ENCODE measurements around the gene MYLK4. TPM values are rescaled to one million over a fixed set of nuclear protein-coding genes. Genes with fewer than 3 reads are reported as not detected.

Gene MYLK4
- total and polyA plus RNA-seq, 2 of the 13 experiments (the other 11 are each of a cell fraction or from before 2014, with no cell fraction given) = 0.26 to 0.29 TPM

DNA sequence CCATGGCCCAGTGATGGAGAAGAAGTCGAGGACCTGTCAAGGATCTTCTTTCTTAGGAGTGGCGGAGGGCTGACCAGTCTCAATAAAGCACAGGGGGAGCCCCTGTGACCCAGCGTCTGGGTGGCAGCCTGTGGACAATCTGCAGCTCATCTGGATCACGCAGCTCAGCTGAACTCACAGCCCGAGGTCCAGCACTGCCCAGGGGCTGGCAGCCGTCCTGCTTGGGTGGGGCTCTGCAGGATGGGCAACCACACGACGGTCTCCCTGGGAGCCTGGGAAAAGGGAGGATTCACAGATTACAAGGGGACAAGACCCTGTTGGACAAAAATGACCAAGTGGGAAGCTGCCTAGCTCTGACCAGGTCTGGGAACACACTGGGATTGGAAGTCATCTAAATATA, 110.8 kb downstream of the MYLK4 start (continued):
- TF ChIP-seq ZNF318 (CRISPR knock-in tag; IDR thresholded peaks at IDR 0.05) = no peak
- no peak for TF ChIP-seq MXD4 (CRISPR knock-in tag; IDR thresholded peaks at IDR 0.05)

DNA sequence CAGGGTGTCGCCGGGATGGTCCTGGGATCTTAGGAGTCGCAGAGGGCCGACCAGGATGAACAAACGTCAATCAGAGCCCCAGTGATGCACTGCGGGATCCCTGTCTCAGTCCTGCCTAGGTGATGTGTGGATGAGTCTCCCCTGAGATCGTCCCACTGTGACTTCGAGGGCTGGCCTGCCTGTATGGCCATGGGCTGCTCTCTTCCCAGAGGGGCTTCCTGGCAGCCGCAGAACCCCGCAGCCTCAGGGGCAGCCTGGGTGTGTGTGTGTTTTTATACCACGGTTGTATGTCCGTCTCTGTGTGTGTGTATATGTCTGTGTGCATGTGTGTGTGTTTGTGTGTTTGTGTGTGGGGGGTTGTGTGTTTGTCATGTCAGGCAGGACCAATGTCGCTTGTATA, 111.6 kb downstream of the MYLK4 start:
- H3K27me3 ChIP-seq (ENCODE audit: control insufficient read depth in 1 of 2, insufficient read depth in 2 of 2, low read length in 2 of 2) = peaks cover 1 to 74% of the 10 kb centered on the region in 2 experiments
- no peaks in the 10 kb centered on the region for H3K79me2 ChIP-seq (ENCODE audit: insufficient read depth, low read length)
- ATAC-seq = no peak
- H4K20me1 ChIP-seq (ENCODE audit: insufficient read depth, low read length) = no peaks in the 10 kb centered on the region
- no peak for DNase-seq (ENCODE audit: low spot score)
- no peak for TF ChIP-seq KLF6 (CRISPR knock-in tag; IDR thresholded peaks at IDR 0.05)
- TF ChIP-seq SP4 (CRISPR knock-in tag; IDR thresholded peaks at IDR 0.05) = no peak
- TF ChIP-seq SP140L (CRISPR knock-in tag; IDR thresholded peaks at IDR 0.05; ENCODE audit: borderline replicate concordance) = no peak
- TF ChIP-seq ZNF577 (CRISPR knock-in tag; IDR thresholded peaks at IDR 0.05; ENCODE audit: borderline replicate concordance, low read depth) = no peak
- TF ChIP-seq POLR2A (IDR thresholded peaks at IDR 0.05; ENCODE audit: insufficient read depth in 1 of 2, low read depth in 2 of 2, low read length in 2 of 2) = no peak
- no peak for TF ChIP-seq NFKB2 (CRISPR knock-in tag; IDR thresholded peaks at IDR 0.05; ENCODE audit: borderline replicate concordance)
- no peak for TF ChIP-seq ZSCAN20 (CRISPR knock-in tag; IDR thresholded peaks at IDR 0.05; ENCODE audit: borderline replicate concordance)
- no peak for TF ChIP-seq FOSL1 (CRISPR knock-in tag; IDR thresholded peaks at IDR 0.05; ENCODE audit: borderline replicate concordance)
- TF ChIP-seq ZNF564 (CRISPR knock-in tag; IDR thresholded peaks at IDR 0.05) = no peak
- TF ChIP-seq ZFP90 (CRISPR knock-in tag; IDR thresholded peaks at IDR 0.05; ENCODE audit: borderline replicate concordance) = no peak
- TF ChIP-seq ZNF580 (CRISPR knock-in tag; IDR thresholded peaks at IDR 0.05; ENCODE audit: borderline replicate concordance, low read depth) = no peak
- no peak for TF ChIP-seq AHR (CRISPR knock-in tag; IDR thresholded peaks at IDR 0.05)
- TF ChIP-seq ZBTB8A (CRISPR knock-in tag; IDR thresholded peaks at IDR 0.05; ENCODE audit: borderline replicate concordance, low read depth) = no peak
- TF ChIP-seq ZNF569 (CRISPR knock-in tag; IDR thresholded peaks at IDR 0.05; ENCODE audit: borderline replicate concordance) = no peak
- intact Hi-C loops (cut with micrococcal nuclease; ENCODE audit: unreplicated experiment) (loop anchor here (10.0 kb wide), 1 partner anchor 56 kb away; no protein-coding TSS in a partner anchor), in situ Hi-C loops (cut with HindIII; ENCODE audit: extremely low pct_ligation_motif_present, low pct_unique_long_range_greater_than_20kb) (loop anchor here (10.0 kb wide), 1 partner anchor 434 kb away; no protein-coding TSS in a partner anchor)
- 38% methylated on average over 9 of the region's 13 CpGs for WGBS (ENCODE audit: low lambda C conversion rate)
- H2AFZ ChIP-seq (ENCODE audit: low read length) = no peak overlapping the region
- no TSS peak for BruUV-seq (replicated peaks)
- no peak overlapping the region for H3K4me2 ChIP-seq (ENCODE audit: low read depth, low read length)
- CTCF ChIA-PET (ENCODE audit: low intra/inter-chr PET ratio, low total read pairs) = no interaction called here
- no peaks in the 10 kb centered on the region for H3K36me3 ChIP-seq (replicated peaks in 1 of 2; ENCODE audit: control insufficient read depth in 1 of 2, insufficient read depth in 2 of 2, low read length in 2 of 2)
- no peak overlapping the region for H3K9ac ChIP-seq (ENCODE audit: insufficient read depth, low read depth, low read length)
- H3K9me3 ChIP-seq (ENCODE audit: low read length) = no peaks in the 10 kb centered on the region
- H3K4me3 ChIP-seq (replicated peaks in 1 of 3; ENCODE audit: insufficient read depth in 1 of 3, low read depth in 2 of 3, low read length in 3 of 3) = no peak overlapping the region
- no peak overlapping the region for H3K27ac ChIP-seq (ENCODE audit: extremely low read length, insufficient read depth, low read length)
- H3K4me1 ChIP-seq (ENCODE audit: insufficient read depth, low read length) = peaks cover 10% of the 10 kb centered on the region
- no peak for FAIRE-seq
- POLR2A ChIA-PET = no interaction called here

All from HepG2 (cell line).